K562 (cell line): Measurements from ENCODE around the gene GNAL. TPM values are rescaled to one million over a fixed set of nuclear protein-coding genes. Genes with fewer than 3 reads are reported as not detected.
"Not testable (repeated sequence)": the region's sequence is repeated elsewhere in the genome, so short reads cannot be mapped to it uniquely, and the experiment has no call there.

Experiments
- ATAC-seq: fragments of 200-7000 bp; cut with Tn5 transposase; 3 replicates; pipeline ENCODE4 v1.9.1; 2020; ENCODE audit warnings: moderate library complexity
- BruUV-seq: library from RNA; stranded (reverse); fragments of 400-500 nt; replicated peaks from 2 replicates; lab custom pipeline; 2021; lab: Mats Ljungman, UMichigan
- CTCF ChIA-PET: fragments of 300-600 bp; formaldehyde crosslinking; extraction: SDS; loops from one replicate; lab custom pipeline; 2021; ENCODE audit warnings: low intra/inter-chr PET ratio; lab: Yijun Ruan, JAX
- POLR2A ChIA-PET: fragments of 300-600, 350-650 bp; sonication (Branson Sonifier 250); formaldehyde crosslinking; extraction: SDS; loops from one replicate; lab custom pipeline; 2021; ENCODE audit warnings: antibody characterized with exemption, inconsistent platforms; lab: Yijun Ruan, JAX
- DNase-seq, 4 experiments: peaks; one replicate each; pipeline versions ENCODE4 v3.0.0 to v3.0.0-alpha.2; 2011 to 2018; ENCODE audit warnings: low spot score in 3 of 4, mixed read lengths in 3 of 4; ENCODE audit errors: extremely low read depth in 1 of 4
- FAIRE-seq: peaks from 2 replicates; lab custom pipeline; 2011; peaks lifted over from hg19 to GRCh38; lab: Jason Lieb, UNC
- H2AFZ ChIP-seq: 2 replicates; pipeline ENCODE4 v1.6.0; 2011; ENCODE audit warnings: low read depth, low read length, control low read depth, inconsistent platforms
- H3K27ac ChIP-seq: fragments of 200-600 bp; 3 replicates; pipeline ENCODE4 v1.8.0; 2011; ENCODE audit warnings: low read depth, mild to moderate bottlenecking, control low read depth, inconsistent platforms, low read length, moderate library complexity, mixed read lengths; ENCODE audit errors: extremely low read depth
- H3K27me3 ChIP-seq, 2 experiments: fragments of 300-600 bp in 1 of 2; 2 replicates in 1 of 2; 3 replicates in 1 of 2; pipeline versions ENCODE4 v1.6.0 to v1.8.0; 2011; ENCODE audit warnings: inconsistent platforms in 2 of 2, low read length in 2 of 2, mild to moderate bottlenecking in 1 of 2, mixed read lengths in 1 of 2, moderate library complexity in 1 of 2; ENCODE audit not compliant: control insufficient read depth in 2 of 2, insufficient read depth in 2 of 2
- H3K36me3 ChIP-seq: fragments of 300-600 bp; 3 replicates; pipeline ENCODE4 v1.8.0; 2011; ENCODE audit warnings: mild to moderate bottlenecking, low read length, inconsistent platforms; ENCODE audit not compliant: control insufficient read depth, insufficient read depth
- H3K4me1 ChIP-seq, 2 experiments: fragments of 200-600 bp in 1 of 2; replicated peaks in 1 of 2; 2 replicates in 1 of 2; 3 replicates in 1 of 2; pipeline versions ENCODE4 v1.5.1 to v1.8.0; 2011; ENCODE audit warnings: inconsistent platforms in 2 of 2, low read length in 2 of 2, mild to moderate bottlenecking in 1 of 2, mixed read lengths in 1 of 2, moderate library complexity in 1 of 2; ENCODE audit not compliant: control insufficient read depth in 2 of 2, insufficient read depth in 2 of 2
- H3K4me2 ChIP-seq: 2 replicates; pipeline ENCODE4 v1.6.1; 2011; ENCODE audit warnings: low read length, control low read depth, inconsistent platforms, mixed read lengths; ENCODE audit not compliant: insufficient read depth
- H3K4me3 ChIP-seq: fragments of 200-600 bp; sonication (generic), shearing (Covaris generic); 2 replicates; pipeline ENCODE4 v1.5.1; 2016; ENCODE audit warnings: control low read depth, inconsistent platforms
- H3K79me2 ChIP-seq: fragments of 200-600 bp; 3 replicates; pipeline ENCODE4 v1.8.0; 2011; ENCODE audit warnings: low read length, inconsistent platforms; ENCODE audit not compliant: control insufficient read depth, insufficient read depth
- H3K9ac ChIP-seq, 2 experiments: 2 replicates each; pipeline versions ENCODE4 v1.6.0 to v1.6.1; 2011; ENCODE audit warnings: low read depth in 2 of 2, low read length in 2 of 2, control low read depth in 1 of 2, inconsistent platforms in 1 of 2, mild to moderate bottlenecking in 1 of 2, mixed read lengths in 1 of 2; ENCODE audit not compliant: insufficient read depth in 1 of 2
- H3K9me1 ChIP-seq: one replicate; pipeline ENCODE4 v1.6.0; 2011; ENCODE audit warnings: inconsistent platforms, mild to moderate bottlenecking, low read length, moderate library complexity; ENCODE audit not compliant: control insufficient read depth, insufficient read depth
- H3K9me3 ChIP-seq: replicated peaks from 2 replicates; pipeline ENCODE4 v1.5.1; 2011; ENCODE audit warnings: low read depth, low read length, inconsistent platforms; ENCODE audit not compliant: control insufficient read depth, insufficient read depth
- H4K20me1 ChIP-seq: replicated peaks from 2 replicates; pipeline ENCODE4 v1.6.1; 2011; ENCODE audit warnings: low read length, inconsistent platforms, mixed read lengths; ENCODE audit not compliant: control insufficient read depth, insufficient read depth
- ETV5 ChIP-seq: sonication (generic); formaldehyde crosslinking; IDR thresholded peaks from 2 replicates; pipeline ENCODE4 v1.4.0; 2020; ENCODE audit warnings: low read depth, mild to moderate bottlenecking, missing genetic modification reagents
- MCM2 ChIP-seq: fragments of 450-650 bp; IDR thresholded peaks from 2 replicates; pipeline ENCODE4 v1.6.1; 2017; ENCODE audit warnings: low read depth, mild to moderate bottlenecking
- ZBTB5 ChIP-seq: fragments of 450-650 bp; IDR thresholded peaks from 2 replicates; pipeline ENCODE4 v1.6.1; 2017; ENCODE audit warnings: antibody characterized with exemption
- WGBS: fragments of 100-300 bp; shearing (Covaris generic); methylation state at CpG from one replicate; pipeline ENCODE4 v1.1.6; 2016; ENCODE audit warnings: low coverage, mixed read lengths; ENCODE audit not compliant: insufficient coverage; ENCODE audit errors: missing lambda C conversion rate; 5-methylcytosine and 5-hydroxymethylcytosine counted together
- in situ Hi-C: fragments of 300-500 bp; cut with MboI; formaldehyde crosslinking; loops from 4 replicates; pipeline ENCODE4 v1.15.0; 2018; ENCODE audit warnings: inconsistent platforms, mixed read lengths
- intact Hi-C: fragments of 100-400 bp; cut with micrococcal nuclease; formaldehyde crosslinking; loops from 2 replicates; pipeline ENCODE4 v1.14.2; 2022
- polyA plus RNA-seq, 8 experiments: library from polyadenylated mRNA; depleted of rRNA in 4 of 8; stranded (reverse) in 5 of 8; unstranded in 3 of 8; fragments of >200 nt; fragmentation: Nextera tagmentation in 2 of 8; fragmentation: Illumina TruSeq in 1 of 8; extraction: Ambion mirVana in 2 of 8; extraction: Trizol in 1 of 8; gene quantifications; 2 replicates each; pipeline versions ENCODE4 v1.2.1 to v1.2.3, GENCODE V29; 2011 to 2014; ENCODE audit warnings: inconsistent platforms in 1 of 8, missing spikeins in 1 of 8
- total RNA-seq, 7 experiments: library from RNA; depleted of rRNA in 6 of 7; stranded (reverse); fragments of >200 nt in 6 of 7; fragmentation: Illumina TruSeq in 2 of 7; extraction: Trizol in 2 of 7; gene quantifications; 2 replicates each; pipeline versions ENCODE4 v1.2.1 to v1.2.3, GENCODE V29; 2011 to 2021; ENCODE audit warnings: low replicate concordance in 1 of 7

The GNAL gene
- total and polyA plus RNA-seq, 9 of the 15 experiments (the other 6 are each of a cell fraction or from before 2014, with no cell fraction given) = under 0.01 to 0.10 (median 0.01) TPM; not detected in 5

GRCh38 chr18:11714244-11714918, 25.3 kb downstream of the GNAL start (continued):
- no peak for TF ChIP-seq MCM2
- TF ChIP-seq ZBTB5 = no peak
- TF ChIP-seq ETV5 (CRISPR knock-in tag) = no peak

- H3K27me3 ChIP-seq, H3K9ac ChIP-seq, H3K36me3 ChIP-seq, DNase-seq, H3K27ac ChIP-seq, H3K4me1 ChIP-seq, H3K79me2 ChIP-seq, H3K4me2 ChIP-seq, H3K9me3 ChIP-seq, CTCF ChIA-PET, H3K4me3 ChIP-seq, in situ Hi-C loops, FAIRE-seq, H3K9me1 ChIP-seq, intact Hi-C loops, BruUV-seq, ATAC-seq, H4K20me1 ChIP-seq, H2AFZ ChIP-seq, POLR2A ChIA-PET: not testable (repeated sequence)
- 11% methylated on average over 12 of the region's 24 CpGs for WGBS
Measured at GRCh38 chr18:11716767-11717315, 27.8 kb downstream of the GNAL start.
